HG02610 (cell line): ENCODE results near the gene GJC1.

Source experiments
- ATAC-seq: cut with Tn5 transposase; IDR thresholded peaks from one replicate; pipeline ENCODE4 v1.9.1; 2021; ENCODE audit warnings: mild to moderate bottlenecking, moderate library complexity; ENCODE audit not compliant: unreplicated experiment

The GJC1 gene

DNA sequence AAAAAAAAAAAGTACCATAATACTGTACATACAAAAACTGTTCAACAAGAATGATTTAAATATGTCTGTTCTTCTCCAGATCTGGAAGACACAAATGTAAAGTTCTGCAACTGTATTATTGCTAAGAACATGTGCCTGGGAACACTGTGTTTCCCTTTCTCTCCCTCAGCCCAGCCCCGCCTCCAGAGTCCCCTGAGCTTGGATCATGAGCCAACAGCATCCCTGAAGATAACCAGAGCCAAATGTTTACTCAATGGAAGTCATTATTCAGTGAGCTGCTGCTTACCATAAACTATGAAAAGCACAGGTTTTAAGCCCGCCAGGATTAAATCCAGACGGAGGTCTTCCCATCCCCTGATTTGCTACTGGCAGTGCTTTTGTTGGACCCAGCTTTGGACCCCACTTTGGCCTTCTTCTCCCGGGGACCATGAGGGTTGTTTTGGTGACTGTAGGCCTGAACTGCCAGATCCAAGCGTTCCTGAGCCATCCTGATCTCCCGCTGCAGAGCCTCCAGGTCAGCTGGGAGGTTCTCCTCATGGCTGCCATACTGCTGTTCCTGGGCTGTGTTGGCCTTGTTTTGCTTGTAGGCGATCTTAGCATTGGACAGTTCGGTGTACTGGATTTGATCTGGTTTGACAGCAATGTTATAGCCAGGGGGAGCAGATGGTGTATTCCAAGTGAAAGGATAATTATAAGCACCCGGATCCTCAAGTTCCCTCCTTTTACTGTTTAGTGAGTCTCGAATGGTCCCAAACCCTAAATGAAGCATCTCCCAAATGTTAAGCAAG, 25.6 kb downstream of the GJC1 start:
- ATAC-seq: no peak

DNA sequence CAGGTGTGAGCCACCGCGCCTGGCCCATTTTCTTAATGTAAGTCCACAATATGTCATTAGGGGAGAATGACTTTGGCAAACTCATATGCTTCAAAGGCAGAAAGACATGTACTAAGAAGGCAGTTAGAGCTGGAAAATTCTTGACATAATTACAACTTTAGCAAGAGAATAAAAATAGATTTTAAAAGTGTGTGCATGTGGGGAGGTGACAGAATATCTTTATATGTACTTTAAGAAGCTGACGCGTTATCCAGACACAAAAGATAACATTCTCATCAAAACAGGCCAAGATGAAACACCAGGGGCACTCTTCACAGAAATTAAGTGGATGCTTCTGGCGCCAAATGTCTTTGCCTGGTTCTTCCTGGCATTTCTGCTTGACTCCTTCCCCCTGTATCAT, 28.2 kb downstream of the GJC1 start:
- ATAC-seq: no peak

DNA sequence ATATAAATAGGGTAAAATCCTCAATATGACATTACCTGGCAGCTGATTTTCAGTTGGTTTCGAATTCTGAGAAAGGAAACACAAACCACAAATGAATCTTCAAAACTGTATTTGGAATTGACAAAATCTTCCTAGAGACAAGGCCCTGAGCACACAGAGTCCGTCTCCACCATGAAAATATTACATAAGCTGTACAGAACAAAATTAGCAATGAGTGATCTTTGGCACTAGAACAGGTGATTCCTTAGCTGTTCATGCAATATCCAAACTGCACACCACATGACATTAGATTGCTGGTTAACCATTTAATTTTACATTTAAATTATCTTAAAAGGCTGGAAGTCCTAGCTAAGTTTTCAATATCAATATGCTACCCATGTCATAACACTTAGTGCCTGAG, 31.7 kb downstream of the GJC1 start:
- no peak for ATAC-seq

DNA sequence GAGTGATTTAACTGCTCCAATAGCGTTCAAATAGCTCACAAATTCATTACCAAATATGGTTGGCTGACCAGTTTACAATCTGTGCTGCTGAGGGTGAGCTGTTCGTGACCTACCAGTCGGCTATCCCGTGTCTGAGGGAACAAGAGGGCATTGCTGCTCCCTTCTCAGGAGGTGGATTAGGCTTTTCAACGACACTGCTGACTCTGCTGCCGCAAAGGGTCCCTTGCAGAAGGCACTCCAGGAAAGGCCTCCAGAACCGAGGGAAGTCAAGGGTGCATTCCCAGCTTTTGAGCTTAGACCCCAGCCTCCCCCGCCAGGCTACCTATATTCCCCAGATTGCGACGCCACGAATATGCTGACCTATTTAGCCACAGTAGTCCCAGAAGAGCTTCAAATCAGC, 32.3 kb downstream of the GJC1 start:
- ATAC-seq: no peak

DNA sequence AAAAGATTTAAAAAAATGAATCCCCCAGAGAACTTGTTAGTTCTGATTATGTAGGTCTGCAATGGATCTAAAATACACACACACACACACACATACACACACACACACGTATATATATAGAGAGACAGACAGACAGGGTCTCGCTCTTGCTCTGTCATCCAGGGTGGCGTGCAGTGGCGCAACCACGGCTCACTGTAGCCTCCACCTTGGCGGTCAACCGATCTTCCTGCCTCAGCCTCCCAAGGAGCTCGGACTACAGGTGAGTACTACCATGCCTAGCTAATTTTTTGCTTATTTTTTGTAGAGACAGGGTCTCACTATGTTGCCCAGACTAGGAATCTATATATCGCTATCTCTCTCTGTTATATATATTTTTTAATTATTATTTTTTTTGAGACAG, 33.4 kb downstream of the GJC1 start:
- ATAC-seq: no peak

DNA sequence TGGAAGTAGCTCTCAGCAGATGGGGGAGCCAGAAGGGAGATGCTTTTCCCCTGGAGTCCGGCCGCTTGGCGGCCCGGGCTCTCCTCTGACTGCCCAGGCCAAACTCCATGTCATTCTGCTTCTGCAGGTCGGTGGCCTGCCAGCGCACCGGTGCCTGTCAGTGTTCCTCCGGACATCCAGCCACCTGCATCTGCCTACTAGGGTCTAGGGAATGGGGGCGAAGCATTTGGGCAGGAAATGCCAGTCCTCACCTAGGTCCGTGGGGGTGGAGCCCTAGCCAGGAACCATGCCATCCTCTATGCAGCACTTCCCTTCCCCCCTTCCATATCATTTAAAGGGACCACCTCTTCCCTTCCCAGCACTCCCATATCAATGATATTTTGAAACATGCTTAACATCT, 34.2 kb downstream of the GJC1 start:
- no peak for ATAC-seq

DNA sequence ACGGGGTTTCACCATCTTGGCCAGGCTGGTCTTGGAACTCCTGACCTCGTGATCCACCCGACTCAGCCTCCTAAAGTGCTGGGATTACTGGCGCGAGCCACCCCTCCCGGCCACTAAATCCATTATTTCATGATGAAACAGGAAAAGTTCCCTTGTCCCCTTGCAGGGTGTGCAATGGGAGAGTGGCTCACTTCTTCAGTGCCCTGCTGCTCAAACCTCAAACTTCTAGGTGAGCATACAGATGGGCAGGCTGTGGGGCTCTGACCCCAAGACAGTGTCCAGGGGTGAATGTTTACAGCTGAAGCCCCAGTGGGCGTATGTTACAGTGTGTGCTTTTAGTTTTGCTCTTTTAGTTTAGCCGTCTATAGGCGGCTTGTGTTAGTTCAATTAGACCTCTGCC, 34.7 kb downstream of the GJC1 start:
- no peak for ATAC-seq

DNA sequence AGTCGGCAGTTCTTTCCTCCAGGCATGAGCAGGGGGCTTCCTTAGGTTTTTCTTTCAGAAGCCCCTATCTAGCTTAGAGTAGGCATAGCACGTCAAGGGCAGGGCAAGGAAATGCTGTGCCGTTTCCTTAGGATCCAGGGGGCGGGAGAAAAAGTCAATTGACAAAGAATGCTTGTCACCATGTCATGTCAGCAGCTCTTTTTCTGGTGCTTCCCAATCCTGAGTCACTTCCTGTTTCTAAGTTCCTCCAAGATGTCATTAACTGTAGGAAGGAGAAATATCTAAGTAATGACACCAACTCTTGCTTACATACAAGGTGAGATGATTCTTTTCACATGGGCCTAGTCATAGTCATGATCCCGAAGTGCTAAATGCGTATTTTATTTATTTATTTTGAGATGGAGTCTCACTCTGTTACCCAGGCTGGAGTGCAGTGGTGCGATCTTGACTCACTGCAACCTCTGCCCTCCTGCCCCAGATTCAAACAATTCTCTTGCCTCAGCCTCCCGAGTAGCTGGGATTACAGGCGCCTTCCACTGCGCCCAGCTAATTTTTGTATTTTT, 35.2 kb downstream of the GJC1 start:
- no peak for ATAC-seq

DNA sequence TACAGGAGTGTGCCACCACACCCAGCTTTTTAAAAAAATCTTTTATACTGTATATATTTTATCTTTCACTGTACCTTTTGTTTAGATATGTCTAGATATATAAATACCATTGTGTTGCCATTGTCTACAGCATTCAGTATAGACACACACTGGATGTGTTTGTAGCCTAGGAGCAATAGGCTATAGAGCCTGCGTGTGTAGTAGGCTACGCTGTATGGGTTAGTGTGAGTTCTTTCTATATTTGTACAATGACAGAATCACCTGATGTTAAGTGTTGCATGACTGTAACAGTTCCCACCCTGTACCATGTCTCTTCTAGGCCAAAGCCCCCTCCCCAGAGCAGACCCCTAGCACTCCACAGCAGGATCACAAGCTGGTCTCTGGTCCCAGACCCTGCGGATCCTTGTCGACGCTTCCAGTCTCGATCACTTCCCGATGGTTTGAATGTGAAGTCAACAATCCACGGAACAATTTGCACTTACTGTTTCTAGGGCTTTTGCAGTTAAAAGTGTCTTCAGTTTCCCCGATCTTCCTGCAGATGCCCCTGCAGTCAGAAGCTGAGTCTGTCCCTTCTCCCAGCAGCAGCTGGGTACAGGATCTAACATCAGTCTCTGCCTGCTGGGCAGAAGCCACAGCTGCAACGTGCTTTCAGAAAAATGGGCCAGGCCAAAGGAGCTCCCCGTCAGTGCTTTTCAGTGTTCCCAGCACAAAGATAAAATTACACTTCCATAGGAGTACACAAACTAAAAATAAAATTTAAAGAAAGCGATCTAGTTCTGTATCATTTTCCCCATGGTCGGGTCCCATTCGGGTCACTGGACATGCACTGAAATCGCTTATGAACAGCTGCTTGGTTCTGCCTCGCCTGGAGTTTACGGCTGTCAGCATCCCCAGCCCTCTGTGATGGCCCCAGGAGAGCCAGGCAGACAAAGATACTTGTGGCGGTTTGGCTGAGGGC, 35.9 kb downstream of the GJC1 start:
- no peak for ATAC-seq

DNA sequence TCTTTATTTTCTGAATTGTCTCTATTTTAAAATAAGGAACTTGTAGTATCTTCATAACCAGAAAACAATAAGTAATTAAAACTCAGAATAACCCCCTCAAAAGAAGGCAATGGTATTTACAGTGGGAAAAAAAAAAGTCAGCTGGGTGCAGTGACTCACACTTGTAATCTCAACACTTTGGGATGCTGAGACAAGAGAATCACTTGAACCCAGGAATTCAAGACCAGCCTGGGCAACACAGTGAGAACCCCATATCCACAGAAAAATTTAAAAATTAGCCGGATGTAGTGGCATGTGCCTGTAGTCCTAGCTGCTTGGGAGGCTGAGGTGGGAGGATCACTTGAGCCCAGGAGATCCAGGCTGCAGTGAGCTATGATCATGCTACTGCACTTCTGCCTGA, 37.8 kb downstream of the GJC1 start:
- no peak for ATAC-seq

DNA sequence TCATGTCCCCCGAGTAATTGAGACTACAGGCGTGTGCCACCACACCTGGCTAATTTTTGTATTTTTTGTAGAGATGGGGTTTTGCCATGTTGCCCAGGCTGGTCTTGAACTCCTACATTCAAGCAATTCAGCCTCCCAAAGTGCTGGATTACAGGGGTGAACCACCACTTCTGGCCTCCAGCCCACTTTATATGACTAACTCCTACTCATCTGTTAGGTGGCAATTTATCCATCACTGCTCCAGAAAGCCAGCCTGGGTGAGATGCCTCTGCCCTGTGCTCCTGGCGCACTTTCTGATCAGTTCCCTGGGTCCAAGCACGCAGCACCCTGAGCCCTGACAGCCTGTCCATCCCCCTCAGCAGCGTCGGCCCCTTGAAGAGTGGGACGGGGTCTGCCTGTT, 41.9 kb downstream of the GJC1 start:
- ATAC-seq: no peak

DNA sequence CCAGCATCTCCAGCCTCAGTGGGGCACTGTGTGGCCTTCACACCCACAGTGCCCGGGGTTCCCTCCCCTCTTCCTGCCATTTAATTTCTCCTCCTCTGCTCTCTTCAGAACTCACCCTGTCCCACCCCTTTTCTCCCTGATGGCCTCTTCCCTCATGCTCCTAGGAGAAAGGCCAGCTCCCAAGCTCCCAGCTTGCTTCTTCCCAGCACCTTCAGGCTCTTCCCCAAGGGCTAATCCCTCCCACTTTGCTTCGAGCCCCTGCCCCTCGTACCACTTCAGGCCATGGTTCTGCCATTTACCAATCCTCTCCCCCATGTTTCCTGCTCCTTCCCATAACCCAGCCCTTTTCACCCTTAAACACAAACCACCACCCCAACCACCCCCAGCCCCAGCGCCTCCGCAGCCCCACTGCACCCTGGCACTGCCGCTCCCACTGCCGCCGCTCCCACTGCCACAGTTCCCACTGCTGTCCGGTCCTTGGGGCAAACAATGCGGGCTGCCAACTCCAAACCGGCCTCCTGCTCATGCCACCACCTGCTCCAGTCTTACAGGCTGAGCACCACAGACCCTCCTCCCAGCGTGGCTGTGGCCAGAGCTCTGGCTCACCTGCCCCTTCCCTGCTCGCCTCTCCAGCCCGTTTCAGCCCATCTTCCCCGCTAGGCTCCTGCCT, 42.7 kb downstream of the GJC1 start:
- no peak for ATAC-seq

DNA sequence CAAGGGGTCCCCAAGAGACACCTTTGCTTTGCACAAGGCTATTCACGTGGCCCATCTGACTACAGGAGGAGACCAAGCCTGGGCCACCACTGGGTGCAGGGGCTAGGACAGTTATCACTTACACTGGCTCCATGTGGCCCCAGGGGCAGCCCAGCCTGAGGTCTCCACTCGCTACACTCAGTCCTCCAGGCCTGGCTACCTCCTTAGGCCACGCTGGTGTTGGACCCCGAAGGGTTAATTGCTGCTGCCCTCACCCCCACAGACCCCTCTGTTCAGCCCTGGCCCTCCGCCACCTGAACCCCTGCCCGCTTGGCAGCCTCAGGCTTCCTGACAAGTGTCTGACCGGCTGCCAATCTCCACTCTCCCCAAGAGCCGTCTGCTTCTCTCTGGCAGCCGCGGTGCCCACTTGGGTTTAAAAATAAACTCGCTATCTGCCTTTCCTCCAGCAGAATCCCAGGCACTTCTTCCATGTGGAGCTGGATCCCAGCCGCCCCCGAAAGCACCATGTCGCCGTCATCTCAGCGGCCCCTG, 43.5 kb downstream of the GJC1 start:
- no peak for ATAC-seq

DNA sequence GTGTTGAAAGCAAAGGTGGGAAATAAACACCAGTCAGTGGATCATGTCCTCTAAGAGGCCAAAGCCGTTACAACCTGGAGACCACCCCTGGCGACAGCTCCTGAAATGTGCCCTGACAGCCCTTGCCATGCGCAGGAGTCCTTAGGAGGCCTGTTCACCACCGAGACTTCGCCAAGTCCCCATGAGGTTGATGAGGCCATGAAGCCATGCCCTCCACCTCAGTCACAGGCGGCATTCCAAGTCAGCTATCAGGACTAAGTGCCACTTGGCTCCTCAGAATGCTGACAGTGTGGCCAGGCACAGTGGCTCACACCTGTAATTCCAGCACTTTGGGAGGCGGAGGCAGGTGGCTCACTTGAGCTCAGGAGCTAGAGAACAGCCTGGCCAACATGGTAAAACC, 44.2 kb downstream of the GJC1 start:
- ATAC-seq: no peak

DNA sequence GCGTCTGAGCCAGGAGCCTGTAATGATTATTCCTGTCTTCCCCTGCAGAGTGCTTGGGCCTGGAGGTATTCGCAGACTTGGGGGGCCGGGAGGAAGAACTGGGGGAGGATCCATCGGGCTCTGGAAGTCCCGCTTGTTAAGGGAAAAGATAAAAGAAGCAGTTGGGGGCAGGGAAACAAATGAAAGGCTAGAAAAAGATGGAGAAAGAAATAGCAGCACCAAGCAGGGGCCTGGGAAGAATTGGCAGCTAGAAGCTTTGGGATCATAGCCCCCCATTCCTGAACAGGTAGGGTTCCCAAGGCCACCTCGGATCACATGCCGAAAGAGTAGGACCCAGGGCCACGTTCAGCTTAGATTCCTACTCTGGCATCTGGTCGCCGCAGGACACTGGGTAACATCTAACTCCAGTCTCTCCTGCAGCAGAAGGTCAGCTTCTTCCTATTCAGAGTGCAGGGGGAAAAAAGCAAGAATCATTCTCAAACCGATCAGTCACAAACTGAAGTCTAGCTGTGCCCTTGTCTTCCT, 47.7 kb downstream of the GJC1 start:
- no peak for ATAC-seq

DNA sequence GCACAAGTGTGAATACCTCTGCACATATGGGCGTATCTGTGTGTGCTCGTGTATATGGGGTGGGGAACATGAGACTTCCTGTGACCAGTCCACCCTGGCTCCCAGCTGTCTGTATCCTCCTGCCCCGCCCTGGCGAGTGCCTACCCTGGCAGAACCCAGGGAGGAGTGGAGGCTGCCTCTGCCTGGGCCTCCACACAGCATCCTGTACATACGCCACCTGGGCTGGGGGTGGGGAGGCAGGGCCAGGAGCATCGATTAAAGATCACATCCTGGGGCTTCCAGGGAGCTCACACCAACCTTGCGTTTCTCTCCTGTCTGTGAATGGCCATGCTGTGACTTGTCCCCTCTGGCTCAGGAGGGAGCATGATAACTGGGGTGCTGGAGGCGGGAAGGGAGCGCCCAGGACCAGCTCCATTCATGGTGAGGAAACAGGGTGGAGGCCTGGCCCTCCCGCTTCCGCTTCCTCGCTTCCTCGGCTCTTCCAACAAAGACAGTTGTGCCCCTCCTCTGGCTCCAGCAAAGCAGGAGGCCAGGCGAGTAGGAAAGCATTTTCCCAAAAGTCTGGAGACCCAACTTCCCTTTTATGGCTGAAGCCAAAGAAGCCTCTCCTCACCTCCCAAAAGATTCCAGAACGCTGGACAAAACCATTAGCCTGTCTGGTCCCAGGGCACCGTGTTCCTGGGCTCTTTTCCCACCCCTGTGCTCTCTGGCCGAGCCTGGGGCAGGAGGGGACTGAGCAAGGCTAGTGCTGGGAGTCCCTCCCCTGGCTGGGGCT, 48.3 kb downstream of the GJC1 start:
- no peak for ATAC-seq

DNA sequence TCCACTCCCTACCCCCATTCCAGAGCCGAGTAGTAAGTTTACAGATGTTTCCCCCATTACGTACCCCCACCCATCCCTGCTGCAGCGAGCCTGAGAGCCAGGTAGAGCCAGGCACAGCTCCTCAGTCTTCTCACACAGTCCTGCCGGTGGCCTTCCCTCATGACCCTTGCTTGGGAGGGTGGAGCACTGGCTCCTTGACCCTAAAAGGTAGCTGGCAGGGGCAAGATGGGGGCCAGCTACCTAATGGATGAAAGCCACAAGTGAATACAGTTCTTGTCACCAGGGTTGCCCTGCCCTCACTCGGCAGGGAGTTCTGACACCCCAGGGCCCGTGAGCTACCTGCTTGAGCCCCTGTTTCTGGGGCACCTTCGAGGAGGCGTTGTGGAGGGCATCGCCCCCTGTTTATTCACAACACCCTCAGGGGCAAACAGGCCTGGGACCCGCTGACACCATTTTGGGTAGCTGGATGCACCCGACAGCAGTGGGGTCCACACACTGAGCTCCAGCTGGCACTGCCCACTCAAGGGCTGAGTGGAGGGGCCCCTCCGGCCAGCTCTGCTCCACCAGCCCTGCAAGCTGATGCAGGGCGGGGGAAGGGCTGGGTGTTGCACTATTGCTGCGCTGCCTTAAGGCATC, 49.1 kb downstream of the GJC1 start:
- no peak for ATAC-seq

DNA sequence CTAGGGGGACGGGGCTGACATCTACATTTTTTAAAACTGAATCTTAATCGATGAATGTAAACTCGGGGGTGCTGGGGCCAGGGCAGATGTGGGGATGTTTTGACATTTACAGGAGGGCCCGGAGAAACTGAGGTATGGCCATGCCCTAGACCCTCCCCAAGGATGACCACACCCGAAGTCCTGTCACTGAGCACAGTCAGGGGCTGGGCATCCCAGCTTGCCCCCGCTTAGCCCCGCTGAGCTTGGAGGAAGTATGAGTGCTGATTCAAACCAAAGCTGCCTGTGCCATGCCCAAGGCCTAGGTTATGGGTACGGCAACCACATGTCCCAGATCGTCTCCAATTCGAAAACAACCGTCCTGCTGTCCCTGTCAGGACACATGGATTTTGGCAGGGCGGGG, 49.9 kb downstream of the GJC1 start:
- ATAC-seq: no peak

DNA sequence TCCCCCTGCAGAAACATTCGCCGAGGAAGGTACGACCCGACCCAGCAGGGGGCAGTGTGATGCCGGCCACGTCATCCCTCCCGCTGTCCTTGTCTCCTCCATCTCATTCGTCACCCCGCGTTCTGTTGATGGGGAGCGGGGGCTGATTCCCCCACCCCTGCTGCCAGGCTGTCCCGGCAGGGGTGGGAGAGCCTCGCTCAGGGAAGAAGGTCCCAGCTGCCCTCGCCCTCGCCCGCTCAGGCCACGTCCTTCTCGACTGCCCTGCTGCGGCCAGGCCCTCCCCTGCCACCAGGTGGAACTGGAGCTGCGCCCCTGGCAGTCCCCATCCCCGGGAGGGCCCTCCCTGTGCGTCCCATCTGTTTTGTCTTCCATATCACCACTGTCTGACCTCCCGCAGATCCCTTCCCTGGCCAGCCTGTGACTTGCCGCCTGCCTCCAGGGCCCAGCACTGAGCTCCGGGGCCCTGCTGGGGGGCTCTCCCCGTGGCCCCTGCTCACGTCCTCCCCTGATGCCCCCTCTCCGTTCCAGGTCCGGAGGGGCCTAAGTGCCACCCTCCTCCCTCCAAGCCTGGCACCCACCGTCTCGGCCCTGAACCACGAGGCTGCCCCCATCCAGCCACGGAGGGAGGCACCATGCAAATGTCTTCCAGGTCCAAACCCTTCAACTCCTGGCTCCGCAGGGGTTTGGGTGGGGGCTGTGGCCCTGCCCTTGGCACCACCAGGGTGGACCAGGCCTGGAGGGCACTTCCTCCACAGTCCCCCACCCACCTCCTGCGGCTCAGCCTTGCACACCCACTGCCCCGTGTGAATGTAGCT, 50.7 kb downstream of the GJC1 start:
- no peak for ATAC-seq
